Sigmoid colon (tissue), 7 donors: ENCODE data around the gene FOXS1. TPM values are rescaled to one million over a fixed set of nuclear protein-coding genes. Genes with fewer than 3 reads are reported as not detected.

Experiments used
- DNase-seq: peaks from one replicate; pipeline ENCODE4 v3.0.0-alpha.2; 2019
- H3K27ac ChIP-seq, 4 donors: fragments of 200-600 bp; sonication (generic); one replicate each; pipeline ENCODE4 v1.5.1; 2016 to 2019; ENCODE audit warnings: mild to moderate bottlenecking in 1 of 4
- H3K27me3 ChIP-seq, 3 donors: fragments of 200-600 bp; sonication (generic); one replicate each; pipeline ENCODE4 v1.5.1; 2019; ENCODE audit warnings: mild to moderate bottlenecking in 1 of 3
- H3K36me3 ChIP-seq, 4 donors: fragments of 200-600 bp; sonication (generic); one replicate each; pipeline ENCODE4 v1.5.1; 2016 to 2019
- H3K4me1 ChIP-seq, 4 donors: fragments of 200-600 bp; sonication (generic); one replicate each; pipeline ENCODE4 v1.5.1; 2017 to 2019
- H3K4me3 ChIP-seq, 4 donors: fragments of 200-600 bp; sonication (generic); one replicate each; pipeline ENCODE4 v1.5.1; 2017 to 2019; ENCODE audit warnings: mild to moderate bottlenecking in 2 of 4, moderate library complexity in 1 of 4
- H3K9me3 ChIP-seq, 4 donors: fragments of 200-600 bp in 3 of 4; sonication (generic) in 3 of 4; one replicate each; pipeline versions ENCODE4 v1.5.1 to v1.6.1; 2013 to 2019
- CTCF ChIP-seq, 4 experiments: fragments of 450-650 bp in 3 of 4; fragments of 200-600 bp in 1 of 4; IDR thresholded peaks; one replicate each; pipeline ENCODE4 v1.5.1; 2016 to 2019; ENCODE audit warnings: antibody characterized with exemption in 4 of 4, mild to moderate bottlenecking in 3 of 4, moderate library complexity in 2 of 4
- EP300 ChIP-seq, 4 donors: sonication (generic); formaldehyde crosslinking; IDR thresholded peaks; one replicate each; pipeline ENCODE4 v1.6.1; 2017; ENCODE audit warnings: antibody characterized with exemption in 4 of 4
- POLR2A ChIP-seq, 2 donors: fragments of 450-650 bp; IDR thresholded peaks; one replicate each; pipeline ENCODE4 v1.6.1; 2016; ENCODE audit warnings: antibody characterized with exemption in 2 of 2, mild to moderate bottlenecking in 2 of 2, moderate library complexity in 2 of 2
- POLR2AphosphoS5 ChIP-seq, 4 donors: sonication (generic); formaldehyde crosslinking; IDR thresholded peaks; one replicate each; pipeline ENCODE4 v1.6.1; 2017; ENCODE audit warnings: antibody characterized with exemption in 4 of 4
- WGBS, 2 donors: extraction: QIAGEN DNeasy Blood & Tissue Kit; methylation state at CpG; one replicate each; pipeline ENCODE4 v1.1.7; 2013; 5-methylcytosine and 5-hydroxymethylcytosine counted together
- intact Hi-C: fragments of 100-400 bp; cut with DNase I; formaldehyde crosslinking; loops from one replicate; pipeline ENCODE4 v1.15.1; 2023
- polyA plus RNA-seq, 3 donors: library from polyadenylated mRNA; stranded (reverse); fragments of 200-250 nt; gene quantifications; one replicate each; pipeline ENCODE4 v1.2.3, GENCODE V29; 2013
- total RNA-seq, 4 donors: library from RNA; depleted of rRNA; stranded (reverse); fragments of >200 nt; gene quantifications; one replicate each; pipeline ENCODE4 v1.1.0, GENCODE V29; 2016
- donor health status: healthy with polysubstance abuse.
- donor health status: Bipolar disorder and iron deficiency.
- donor health status: healthy.

FOXS1 gene
- total and polyA plus RNA-seq, 7 donors, result 0.60 to 0.66 TPM; not detected in 5

DNA sequence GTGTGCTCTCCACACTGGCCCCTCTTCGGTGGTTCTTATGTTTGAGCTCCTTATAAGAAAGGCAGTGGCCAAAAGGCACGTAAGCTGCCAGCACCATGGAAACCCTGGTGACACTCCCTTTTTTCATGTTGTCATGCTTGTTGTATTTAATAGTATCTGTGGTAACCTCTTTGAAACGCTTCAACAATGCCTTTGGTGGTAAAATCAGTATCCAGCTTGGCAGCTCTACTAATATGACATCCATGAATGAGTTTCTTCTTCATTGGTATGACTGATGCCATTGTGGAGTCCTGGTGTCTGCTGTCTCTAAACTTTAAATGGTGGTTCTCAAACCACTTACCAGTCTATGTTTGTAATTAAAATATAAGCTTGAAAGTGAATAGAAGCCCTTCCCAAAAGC, 36.9 kb downstream of the FOXS1 start:
- DNase-seq, result no peak
- Histone ChIP-seq H3K36me3 (no peaks in the 10 kb centered on the region), H3K4me3 (no peak overlapping the region), H3K4me1 (peaks cover 0 to 11% (median 0%) of the 10 kb centered on the region in 4 donors), H3K9me3 (no peaks in the 10 kb centered on the region), H3K27me3 (no peaks in the 10 kb centered on the region), H3K27ac (no peak overlapping the region)
- intact Hi-C loops, result no loop called here
- WGBS, 2 donors, result 94% methylated on average over 3 of the region's 3 CpGs
- TF ChIP-seq EP300 (IDR thresholded peaks at IDR 0.05), result no peak
- TF ChIP-seq CTCF (IDR thresholded peaks at IDR 0.05), result no peak
- TF ChIP-seq POLR2A (IDR thresholded peaks at IDR 0.05), result no peak
- no peak for TF ChIP-seq POLR2AphosphoS5 (IDR thresholded peaks at IDR 0.05)

DNA sequence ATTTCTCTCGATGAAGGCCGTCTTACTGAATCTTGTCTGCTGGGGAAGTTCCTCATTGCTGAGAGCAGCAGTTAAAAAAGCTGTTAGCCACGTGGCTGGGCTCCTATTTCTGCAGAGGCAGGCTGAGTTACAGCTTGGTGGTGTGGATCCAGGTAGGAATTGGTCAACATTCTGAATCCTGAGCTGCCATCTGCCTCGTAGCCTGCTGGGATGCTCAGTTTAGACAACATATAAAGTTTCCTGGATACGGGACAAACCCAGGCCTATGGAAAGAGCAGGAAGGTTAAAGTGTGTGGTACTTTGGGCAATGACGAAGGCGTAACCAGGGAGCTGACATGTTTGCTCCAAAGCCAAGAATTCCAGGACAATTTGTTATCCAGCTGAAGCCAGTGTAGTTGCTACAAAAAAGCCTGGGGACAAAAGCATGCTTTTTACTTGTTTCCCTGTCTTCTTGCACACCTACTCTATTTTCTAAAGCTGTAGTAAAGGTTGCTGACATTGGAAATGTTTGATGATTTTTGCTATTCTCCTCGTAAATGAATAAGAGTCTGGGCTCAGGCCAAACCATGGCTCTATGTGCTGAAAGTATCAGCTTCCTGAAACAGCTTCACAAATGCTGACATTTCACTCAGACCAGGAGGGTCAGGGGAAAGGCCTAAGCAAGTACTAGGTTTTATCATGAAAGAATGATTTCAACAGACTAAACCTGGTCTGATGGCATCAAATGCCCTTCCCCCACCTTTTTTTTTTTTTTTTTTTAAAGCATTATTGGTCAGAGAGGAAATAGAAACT, 38.6 kb downstream of the FOXS1 start:
- intact Hi-C loops, result no loop called here
- Histone ChIP-seq H3K9me3 (no peaks in the 10 kb centered on the region), H3K27ac (no peak overlapping the region), H3K4me3 (no peak overlapping the region), H3K36me3 (no peaks in the 10 kb centered on the region), H3K27me3 (no peaks in the 10 kb centered on the region), H3K4me1 (peaks cover 0 to under 1% (median 0%) of the 10 kb centered on the region in 4 donors)
- TF ChIP-seq EP300 (IDR thresholded peaks at IDR 0.05) (no peak), POLR2AphosphoS5 (IDR thresholded peaks at IDR 0.05) (no peak), CTCF (IDR thresholded peaks at IDR 0.05) (no peak), POLR2A (IDR thresholded peaks at IDR 0.05) (no peak)
- WGBS, 2 donors, result 77 to 83% methylated on average over 8 of the region's 8 CpGs
- no peak for DNase-seq

DNA sequence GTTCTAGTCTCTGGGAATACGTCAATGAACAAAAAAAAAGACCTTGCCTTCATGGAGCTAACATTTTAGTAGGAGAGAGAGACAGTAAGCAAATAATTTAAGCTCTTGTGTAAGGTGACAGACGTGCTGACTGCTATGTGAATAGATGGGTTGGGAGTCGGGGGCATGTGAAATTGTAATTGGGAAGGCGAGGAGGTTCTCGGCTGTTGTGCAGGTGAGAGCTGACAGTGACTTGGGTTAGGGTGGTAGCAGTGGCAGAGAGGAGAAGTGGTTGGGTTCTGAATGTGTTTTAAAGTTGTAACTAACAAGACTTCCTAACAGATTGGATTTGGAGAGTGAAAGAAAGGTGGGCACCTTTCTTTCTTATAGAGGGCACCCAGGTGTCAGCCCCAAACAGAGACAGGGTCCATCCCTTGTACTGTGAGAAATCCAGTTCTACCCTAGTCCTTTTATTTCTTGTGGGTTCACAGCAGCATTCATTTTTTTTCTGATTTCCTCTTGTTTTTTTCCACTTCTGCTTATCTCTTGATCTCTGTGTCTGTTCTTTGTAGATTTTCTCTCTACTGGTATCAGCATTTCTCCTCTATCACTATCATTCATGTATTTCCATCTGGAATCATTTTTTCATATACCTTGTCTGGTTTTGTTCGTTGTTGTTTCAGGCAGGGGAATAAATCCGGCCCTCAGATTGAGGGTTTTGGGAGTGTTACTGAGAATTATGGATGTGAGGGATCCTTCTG, 41.7 kb downstream of the FOXS1 start:
- intact Hi-C loops, result no loop called here
- TF ChIP-seq CTCF (IDR thresholded peaks at IDR 0.05) (no peak), POLR2AphosphoS5 (IDR thresholded peaks at IDR 0.05) (no peak), POLR2A (IDR thresholded peaks at IDR 0.05) (no peak), EP300 (IDR thresholded peaks at IDR 0.05) (no peak)
- WGBS, 2 donors, result 85 to 95% methylated on average over 7 of the region's 7 CpGs
- Histone ChIP-seq H3K4me3 (no peak overlapping the region), H3K27me3 (no peaks in the 10 kb centered on the region), H3K4me1 (no peaks in the 10 kb centered on the region), H3K27ac (no peak overlapping the region), H3K9me3 (no peaks in the 10 kb centered on the region), H3K36me3 (no peaks in the 10 kb centered on the region)
- DNase-seq, result no peak

DNA sequence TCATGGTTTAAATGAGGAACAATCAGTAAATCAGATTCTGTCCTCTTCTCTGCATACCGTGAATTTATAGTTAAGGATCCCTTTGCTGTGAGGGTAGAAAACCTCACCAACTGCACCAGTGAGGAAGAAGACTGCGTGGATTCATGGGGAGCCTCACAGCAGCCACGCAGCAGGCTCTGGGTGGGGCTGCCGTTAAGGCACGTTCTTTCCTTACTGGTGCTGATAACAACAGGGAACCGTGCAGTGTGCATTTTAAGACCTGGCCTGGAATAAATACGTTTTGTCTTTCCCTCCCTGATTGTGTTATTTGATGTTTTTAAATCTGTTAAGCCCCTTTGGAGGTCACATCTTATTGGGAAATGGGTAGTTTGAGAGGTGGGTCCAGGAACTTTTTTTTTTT, 43.9 kb downstream of the FOXS1 start:
- WGBS, 2 donors, result 39 to 77% methylated on average over 7 of the region's 7 CpGs
- Histone ChIP-seq H3K4me3 (no peak overlapping the region), H3K4me1 (no peaks in the 10 kb centered on the region), H3K36me3 (no peaks in the 10 kb centered on the region), H3K27me3 (no peaks in the 10 kb centered on the region), H3K27ac (no peak overlapping the region), H3K9me3 (no peaks in the 10 kb centered on the region)
- DNase-seq, result no peak
- intact Hi-C loops, result no loop called here
- no peak for TF ChIP-seq EP300 (IDR thresholded peaks at IDR 0.05)
- no peak for TF ChIP-seq POLR2A (IDR thresholded peaks at IDR 0.05)
- no peak for TF ChIP-seq POLR2AphosphoS5 (IDR thresholded peaks at IDR 0.05)
- TF ChIP-seq CTCF (IDR thresholded peaks at IDR 0.05), result no peak
